ENCODE measurements around the gene IFI6. TPM values are rescaled to one million over a fixed set of nuclear protein-coding genes. Genes with fewer than 3 reads are reported as not detected.
"Not testable (repeated sequence)": the region's sequence is repeated elsewhere in the genome, so short reads cannot be mapped to it uniquely, and the experiment has no call there.

Gene IFI6
- total RNA-seq, 3 donors from 2014 or later = 18.7 to 50.6 (median 47.4) TPM

DNA sequence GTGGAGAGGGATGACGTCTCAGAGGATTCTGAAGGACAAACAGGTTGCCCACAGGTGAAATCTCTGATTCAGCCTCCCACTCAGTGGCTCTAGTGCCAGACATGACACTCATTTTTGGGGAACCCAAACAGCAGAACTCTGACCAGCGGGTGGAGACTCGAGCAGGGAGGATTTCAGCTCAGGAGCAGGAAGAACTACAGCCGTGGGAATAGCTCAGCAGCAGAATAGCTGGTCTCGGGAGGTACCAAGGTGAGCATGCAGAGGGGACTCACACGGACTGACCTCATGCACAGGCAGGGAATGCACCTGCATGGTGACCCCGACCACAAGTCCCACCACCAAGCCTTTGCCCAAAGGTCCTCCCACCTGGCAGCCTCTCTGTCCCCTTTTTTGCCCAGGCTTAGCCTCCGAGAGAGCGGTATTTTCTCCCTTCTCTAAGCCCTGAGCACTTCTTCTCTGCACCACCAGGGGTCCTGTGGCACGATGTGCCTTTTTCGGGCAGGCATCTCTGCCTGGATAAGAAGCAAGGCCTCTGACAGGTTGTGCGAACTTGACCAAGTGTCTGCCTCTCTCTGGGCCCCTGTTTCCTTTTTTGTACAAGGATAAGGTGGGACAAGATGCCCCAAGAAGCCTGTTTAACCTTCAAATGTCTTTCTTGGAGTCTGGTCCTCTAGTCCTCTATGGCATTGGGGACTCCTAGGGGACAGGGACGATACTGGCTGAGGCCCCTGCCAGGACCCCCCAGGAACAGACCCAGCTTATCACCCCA lies 28.2 kb downstream of the IFI6 start:
- no peaks in the 10 kb centered on the region for H3K9me3 ChIP-seq
- no peaks in the 10 kb centered on the region for H3K36me3 ChIP-seq
- H3K27ac ChIP-seq = no peak overlapping the region
- intact Hi-C loops (cut with DNase I; ENCODE audit: low total_unique reads) = no loop called here
- no peak for DNase-seq (ENCODE audit: low spot score in 2 of 2)
- no peak overlapping the region for H3K4me3 ChIP-seq
- no peaks in the 10 kb centered on the region for H3K27me3 ChIP-seq
- TF ChIP-seq, protein P1, sequence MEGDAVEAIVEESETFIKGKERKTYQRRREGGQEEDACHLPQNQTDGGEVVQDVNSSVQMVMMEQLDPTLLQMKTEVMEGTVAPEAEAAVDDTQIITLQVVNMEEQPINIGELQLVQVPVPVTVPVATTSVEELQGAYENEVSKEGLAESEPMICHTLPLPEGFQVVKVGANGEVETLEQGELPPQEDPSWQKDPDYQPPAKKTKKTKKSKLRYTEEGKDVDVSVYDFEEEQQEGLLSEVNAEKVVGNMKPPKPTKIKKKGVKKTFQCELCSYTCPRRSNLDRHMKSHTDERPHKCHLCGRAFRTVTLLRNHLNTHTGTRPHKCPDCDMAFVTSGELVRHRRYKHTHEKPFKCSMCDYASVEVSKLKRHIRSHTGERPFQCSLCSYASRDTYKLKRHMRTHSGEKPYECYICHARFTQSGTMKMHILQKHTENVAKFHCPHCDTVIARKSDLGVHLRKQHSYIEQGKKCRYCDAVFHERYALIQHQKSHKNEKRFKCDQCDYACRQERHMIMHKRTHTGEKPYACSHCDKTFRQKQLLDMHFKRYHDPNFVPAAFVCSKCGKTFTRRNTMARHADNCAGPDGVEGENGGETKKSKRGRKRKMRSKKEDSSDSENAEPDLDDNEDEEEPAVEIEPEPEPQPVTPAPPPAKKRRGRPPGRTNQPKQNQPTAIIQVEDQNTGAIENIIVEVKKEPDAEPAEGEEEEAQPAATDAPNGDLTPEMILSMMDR (IDR thresholded peaks at IDR 0.05) = peak; percentile 55 to 82 (median 69)
- no peak for TF ChIP-seq POLR2A (IDR thresholded peaks at IDR 0.05)
- no peak for TF ChIP-seq POLR2AphosphoS5 (IDR thresholded peaks at IDR 0.05)
- no peaks in the 10 kb centered on the region for H3K4me1 ChIP-seq

DNA sequence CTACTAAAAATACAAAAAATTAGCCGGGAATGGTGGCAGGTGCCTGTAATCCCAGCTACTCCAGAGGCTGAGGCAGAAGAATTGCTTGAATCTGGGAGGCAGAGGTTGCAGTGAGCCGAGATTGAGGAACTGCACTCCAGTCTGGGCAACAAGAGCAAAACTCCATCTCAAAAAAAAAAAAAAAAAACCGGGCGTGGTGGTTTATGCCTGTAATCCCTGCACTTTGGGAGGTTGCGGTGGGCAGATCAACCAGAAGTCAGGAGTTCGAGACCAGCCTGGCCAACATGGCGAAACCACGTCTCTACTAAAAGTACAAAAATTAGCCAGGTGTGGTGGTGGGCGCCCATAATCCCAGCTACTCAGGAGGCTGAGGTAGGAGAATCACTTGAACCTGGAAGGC lies 31.5 kb downstream of the IFI6 start:
- H3K27me3 ChIP-seq; H3K27ac ChIP-seq; H3K4me1 ChIP-seq; H3K9me3 ChIP-seq; H3K4me3 ChIP-seq; intact Hi-C loops (cut with DNase I; ENCODE audit: low total_unique reads); H3K36me3 ChIP-seq; DNase-seq (ENCODE audit: low spot score in 2 of 2): not testable (repeated sequence)

DNA sequence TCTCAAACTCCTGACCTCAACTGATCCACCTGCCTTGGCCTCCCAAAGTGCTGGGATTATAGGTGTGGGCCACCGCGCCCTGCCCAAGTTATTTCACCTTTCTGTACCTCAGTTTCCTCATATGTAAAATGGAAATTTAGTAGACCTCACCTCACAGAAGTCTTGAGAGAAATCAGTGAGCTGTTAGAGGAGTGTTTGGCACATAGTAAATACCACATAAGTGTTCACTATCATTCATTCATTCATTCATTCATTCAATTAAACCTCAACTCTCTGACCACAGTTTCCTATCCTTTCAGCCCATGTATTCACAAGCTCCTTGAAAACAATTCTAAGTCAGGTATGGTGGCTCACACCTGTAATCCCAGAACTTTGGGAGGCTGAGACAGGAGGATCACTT lies 33.2 kb downstream of the IFI6 start:
- TF ChIP-seq POLR2AphosphoS5 (IDR thresholded peaks at IDR 0.05) (no peak), POLR2A (IDR thresholded peaks at IDR 0.05) (no peak)
- TF ChIP-seq, protein P1 (IDR thresholded peaks at IDR 0.05) = no peak

DNA sequence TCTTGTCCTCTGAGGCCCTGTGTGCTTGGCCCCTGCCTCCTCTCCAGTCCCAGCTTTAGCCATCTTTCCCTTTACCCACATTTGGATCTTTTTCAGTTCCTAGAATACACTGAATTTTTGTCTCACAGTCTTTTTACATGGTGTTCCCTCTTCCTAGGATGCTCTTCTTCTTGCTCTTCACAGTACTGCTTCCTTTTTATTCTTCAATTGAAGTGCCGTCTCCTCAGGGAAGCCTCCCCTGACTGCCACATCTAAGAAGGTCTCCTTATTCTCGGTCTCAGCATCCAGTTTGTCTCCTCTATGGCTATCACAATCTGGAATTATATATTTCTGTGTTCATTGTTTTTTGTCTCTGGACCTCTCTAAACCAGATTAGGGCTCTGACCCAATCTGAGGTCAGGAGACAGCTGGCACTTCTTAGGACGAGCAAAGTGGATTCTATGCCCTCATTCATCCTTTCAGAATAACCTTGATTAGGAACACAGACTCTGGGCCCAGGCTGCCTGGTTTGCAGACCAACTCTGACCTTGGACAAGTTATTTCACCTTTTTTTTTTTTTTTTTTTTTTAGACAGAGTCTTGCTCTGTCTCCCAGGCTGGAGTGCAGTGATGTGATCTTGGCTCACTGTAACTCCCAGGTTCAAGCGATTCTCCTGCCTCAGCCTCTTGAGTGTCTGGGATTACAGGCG lies 33.8 kb downstream of the IFI6 start:
- H3K36me3 ChIP-seq = no peaks in the 10 kb centered on the region

More for the DNA sequence above, 33.2 kb downstream of the IFI6 start:
- H3K36me3 ChIP-seq = no peaks in the 10 kb centered on the region
- DNase-seq (ENCODE audit: low spot score in 2 of 2) = no peak
- no peaks in the 10 kb centered on the region for H3K4me1 ChIP-seq
- H3K4me3 ChIP-seq = no peak overlapping the region
- H3K9me3 ChIP-seq = no peaks in the 10 kb centered on the region
- H3K27me3 ChIP-seq = no peaks in the 10 kb centered on the region
- intact Hi-C loops (cut with DNase I; ENCODE audit: low total_unique reads) = no loop called here
- no peak overlapping the region for H3K27ac ChIP-seq

DNA sequence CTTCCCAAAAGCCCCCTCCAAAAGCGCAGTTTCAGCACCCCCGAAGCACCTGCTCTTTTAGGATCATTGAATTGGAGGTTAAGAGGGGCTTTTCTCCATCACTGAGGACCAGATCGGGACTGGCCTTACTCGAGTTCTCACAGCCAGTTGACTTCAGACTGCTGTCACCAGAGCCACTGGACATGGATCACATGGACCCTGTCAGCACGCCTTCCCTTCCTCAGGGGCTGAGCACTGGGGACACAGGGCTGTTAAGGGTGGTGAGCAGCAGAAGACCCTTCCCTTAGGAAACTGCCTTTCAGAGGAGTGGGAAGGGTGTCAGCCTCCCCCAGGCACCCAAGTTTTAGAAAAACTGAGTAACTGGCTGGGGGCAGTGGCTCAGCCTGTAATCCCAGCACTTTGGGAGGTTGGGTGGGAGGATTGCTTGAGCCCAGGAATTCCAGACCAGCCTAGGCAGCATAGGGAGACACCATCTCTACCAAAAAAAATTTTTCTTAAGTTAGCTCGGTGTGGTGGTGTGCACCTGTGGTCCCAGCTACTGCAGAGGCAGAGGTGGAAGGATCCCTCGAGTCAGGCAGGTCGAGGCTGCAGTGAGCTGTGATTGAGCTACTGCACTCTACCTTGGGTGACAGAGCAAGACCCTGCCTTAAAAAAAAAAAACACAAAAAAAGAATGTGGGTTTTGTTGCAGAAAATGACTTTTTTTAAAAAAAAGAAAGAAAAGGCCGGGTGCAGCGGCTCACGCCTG lies 36.4 kb downstream of the IFI6 start:
- Histone ChIP-seq H3K9me3 (no peaks in the 10 kb centered on the region), H3K4me1 (no peaks in the 10 kb centered on the region), H3K36me3 (no peaks in the 10 kb centered on the region), H3K27me3 (no peaks in the 10 kb centered on the region), H3K4me3 (peak overlapping the region; percentile 54 to 70 (median 61)), H3K27ac (peak overlapping the region; percentile 61 to 82)
- no peak for DNase-seq (ENCODE audit: low spot score in 2 of 2)
- intact Hi-C loops (cut with DNase I; ENCODE audit: low total_unique reads) = no loop called here
- TF ChIP-seq, protein P1 (IDR thresholded peaks at IDR 0.05) = no peak
- no peak for TF ChIP-seq POLR2AphosphoS5 (IDR thresholded peaks at IDR 0.05)
- TF ChIP-seq POLR2A (IDR thresholded peaks at IDR 0.05) = no peak

More for the DNA sequence above, 33.8 kb downstream of the IFI6 start:
- no peak for DNase-seq (ENCODE audit: low spot score in 2 of 2)
- TF ChIP-seq POLR2AphosphoS5 (IDR thresholded peaks at IDR 0.05) = no peak
- TF ChIP-seq POLR2A (IDR thresholded peaks at IDR 0.05) = no peak
- TF ChIP-seq, protein P1 (IDR thresholded peaks at IDR 0.05) = no peak
- Histone ChIP-seq H3K4me1 (no peaks in the 10 kb centered on the region), H3K9me3 (no peaks in the 10 kb centered on the region), H3K27me3 (no peaks in the 10 kb centered on the region), H3K4me3 (no peak overlapping the region), H3K27ac (no peak overlapping the region)
- intact Hi-C loops (cut with DNase I; ENCODE audit: low total_unique reads) = no loop called here
